Loucy (cell line): ENCODE results near the gene TTC7B.

Experiments
- H2AFZ ChIP-seq: fragments of 200-600 bp; sonication (generic); 2 replicates; pipeline ENCODE4 v1.6.0; 2016; ENCODE audit warnings: antibody characterized with exemption, mild to moderate bottlenecking, low read length, moderate library complexity
- H3F3A ChIP-seq: fragments of 200-600 bp; 2 replicates; pipeline ENCODE4 v1.6.0; 2016; ENCODE audit warnings: antibody characterized with exemption, low read depth, mild to moderate bottlenecking
- H3K27me3 ChIP-seq: fragments of 200-600 bp; sonication (generic); 2 replicates; pipeline ENCODE4 v1.6.1; 2014; ENCODE audit warnings: low read length, mild to moderate bottlenecking; ENCODE audit not compliant: insufficient read depth, poor library complexity, severe bottlenecking
- H3K36me3 ChIP-seq: fragments of 200-600 bp; sonication (generic); 2 replicates; pipeline ENCODE4 v1.6.1; 2016; ENCODE audit warnings: low read length; ENCODE audit not compliant: insufficient read depth
- H3K4me1 ChIP-seq: fragments of 200-600 bp; sonication (generic); 2 replicates; pipeline ENCODE4 v1.5.1; 2014; ENCODE audit warnings: low read length, mild to moderate bottlenecking; ENCODE audit not compliant: insufficient read depth, poor library complexity, severe bottlenecking
- H3K4me2 ChIP-seq: fragments of 200-600 bp; sonication (generic); 2 replicates; pipeline ENCODE4 v1.6.0; 2014; ENCODE audit warnings: antibody characterized with exemption, low read length, low read depth, mild to moderate bottlenecking; ENCODE audit not compliant: poor library complexity, severe bottlenecking
- H3K4me3 ChIP-seq: fragments of 200-600 bp; sonication (generic); 2 replicates; pipeline ENCODE4 v1.5.1; 2014; ENCODE audit warnings: low read length, mild to moderate bottlenecking, mixed read lengths; ENCODE audit not compliant: poor library complexity, severe bottlenecking
- H3K79me2 ChIP-seq: fragments of 200-600 bp; sonication (generic); 2 replicates; pipeline ENCODE4 v1.6.1; 2014; ENCODE audit warnings: low read length; ENCODE audit not compliant: insufficient read depth
- H3K9ac ChIP-seq: fragments of 200-600 bp; sonication (generic); 2 replicates; pipeline ENCODE4 v1.6.0; 2014; ENCODE audit warnings: mild to moderate bottlenecking, low read depth, low read length, moderate library complexity; ENCODE audit not compliant: poor library complexity, severe bottlenecking
- H3K9me2 ChIP-seq: fragments of 200-600 bp; sonication (generic); replicated peaks from 2 replicates; pipeline ENCODE4 v1.6.1; 2016; ENCODE audit warnings: low read depth, low read length, mixed read lengths
- H3K9me3 ChIP-seq: fragments of 200-600 bp; sonication (generic); 2 replicates; pipeline ENCODE4 v1.6.1; 2014; ENCODE audit warnings: mild to moderate bottlenecking, antibody characterized with exemption, low read length, low read depth; ENCODE audit not compliant: insufficient read depth
- H4K20me1 ChIP-seq: fragments of 200-600 bp; sonication (generic); 2 replicates; pipeline ENCODE4 v1.6.0; 2014; ENCODE audit warnings: antibody characterized with exemption, low read length, mild to moderate bottlenecking; ENCODE audit not compliant: insufficient read depth, poor library complexity, severe bottlenecking
- CTCF ChIP-seq: fragments of 200-600 bp; sonication (generic); conservative IDR thresholded peaks from 2 replicates; pipeline ENCODE4 v1.5.1; 2014; ENCODE audit warnings: mild to moderate bottlenecking, antibody characterized with exemption, low read length
- EZH2phosphoT487 ChIP-seq: fragments of 200-600 bp; IDR thresholded peaks from 2 replicates; pipeline ENCODE4 v1.6.1; 2018; ENCODE audit warnings: antibody characterized with exemption, mild to moderate bottlenecking, moderate library complexity, borderline replicate concordance

TTC7B gene

DNA sequence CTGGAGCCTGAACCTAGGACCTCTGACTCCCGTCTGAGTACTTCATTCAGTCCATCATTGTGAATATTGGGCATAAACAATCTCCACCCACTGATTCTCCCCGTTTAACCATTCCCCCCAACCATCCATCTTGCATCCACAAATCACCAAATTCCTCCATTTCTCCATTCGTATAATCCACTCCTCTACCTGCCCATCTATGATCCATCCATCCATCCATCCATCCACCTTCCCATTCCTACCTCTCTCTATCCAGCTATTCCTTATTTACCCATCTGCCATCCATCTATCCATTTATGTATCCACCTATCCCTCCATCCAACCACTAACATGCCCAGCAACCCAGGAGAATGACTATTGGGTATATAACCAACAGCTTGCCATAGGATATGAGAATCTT lies 331.9 kb downstream of the TTC7B start:
- Histone ChIP-seq H3K36me3 (no peaks in the 10 kb centered on the region), H3K9me2 (no peaks in the 10 kb centered on the region), H2AFZ (no peak overlapping the region), H3K4me3 (no peak overlapping the region), H3K4me1 (peaks cover 4% of the 10 kb centered on the region), H3K9ac (no peak overlapping the region), H3F3A (no peaks in the 10 kb centered on the region), H3K4me2 (no peak overlapping the region), H3K79me2 (no peaks in the 10 kb centered on the region), H3K9me3 (no peaks in the 10 kb centered on the region), H3K27me3 (no peaks in the 10 kb centered on the region), H4K20me1 (no peaks in the 10 kb centered on the region)
- no peak for TF ChIP-seq CTCF
- TF ChIP-seq EZH2phosphoT487, result no peak

DNA sequence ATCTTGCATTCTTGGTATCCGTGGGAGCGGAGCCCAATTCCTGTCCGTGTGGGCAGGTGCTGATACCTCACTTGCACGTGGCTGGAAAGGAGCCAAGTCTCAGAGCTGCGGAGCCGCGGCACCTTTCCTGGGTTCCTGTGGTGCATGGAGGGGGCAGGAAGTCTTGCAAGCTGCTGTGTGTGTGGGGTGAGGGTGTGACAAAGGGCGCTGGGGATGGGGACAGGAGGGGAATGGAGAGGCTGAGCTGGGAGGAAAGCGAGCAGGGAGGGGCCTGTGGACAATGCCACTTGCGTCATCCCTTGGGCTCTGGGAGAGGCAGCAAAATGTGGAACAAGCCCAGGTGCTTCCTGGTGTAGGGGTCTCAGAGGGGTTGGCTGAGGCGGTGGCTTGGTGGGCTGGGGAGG lies 332.7 kb downstream of the TTC7B start:
- Histone ChIP-seq H3K4me2 (no peak overlapping the region), H3K9ac (no peak overlapping the region), H4K20me1 (no peaks in the 10 kb centered on the region), H3K36me3 (no peaks in the 10 kb centered on the region), H3K9me2 (no peaks in the 10 kb centered on the region), H3K79me2 (no peaks in the 10 kb centered on the region), H3K4me1 (peaks cover 4% of the 10 kb centered on the region), H3F3A (no peaks in the 10 kb centered on the region), H3K9me3 (no peaks in the 10 kb centered on the region), H2AFZ (no peak overlapping the region), H3K27me3 (no peaks in the 10 kb centered on the region), H3K4me3 (no peak overlapping the region)
- TF ChIP-seq EZH2phosphoT487, result no peak
- no peak for TF ChIP-seq CTCF

DNA sequence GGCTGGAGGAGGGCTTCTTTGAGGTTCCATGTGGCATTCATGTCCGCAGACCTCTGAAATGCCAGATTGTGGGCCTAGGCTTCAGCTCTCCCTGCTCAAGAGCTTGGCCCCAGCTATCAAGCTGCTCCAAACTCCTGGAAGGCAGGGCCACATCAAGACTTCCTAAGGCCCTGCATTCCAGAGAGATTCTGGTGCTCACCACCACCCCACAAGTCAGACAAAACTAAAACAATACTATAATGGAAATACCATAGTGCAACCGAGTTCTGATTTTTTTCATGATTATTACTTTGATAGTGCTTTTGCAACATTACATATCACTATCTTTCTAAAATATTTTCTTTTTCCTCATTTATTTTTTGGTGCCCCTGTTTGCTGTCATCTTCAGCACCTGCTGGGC lies 333.1 kb downstream of the TTC7B start:
- Histone ChIP-seq H3K27me3 (no peaks in the 10 kb centered on the region), H3K9me3 (no peaks in the 10 kb centered on the region), H3K9ac (no peak overlapping the region), H3F3A (no peaks in the 10 kb centered on the region), H3K79me2 (no peaks in the 10 kb centered on the region), H2AFZ (no peak overlapping the region), H4K20me1 (no peaks in the 10 kb centered on the region), H3K4me1 (peaks cover 4% of the 10 kb centered on the region), H3K4me3 (no peak overlapping the region), H3K4me2 (no peak overlapping the region), H3K36me3 (no peaks in the 10 kb centered on the region), H3K9me2 (no peaks in the 10 kb centered on the region)
- TF ChIP-seq CTCF, result no peak
- no peak for TF ChIP-seq EZH2phosphoT487
